Stimulated activated CD4-positive, alpha-beta T cell treated with anti-CD3 and anti-CD28 coated beads, Interleukin-12 subunit alpha, Interleukin-12 subunit beta, amount 100 ng/mL, for 24 hours (primary cell): ENCODE data around the gene LRRC14B.
"Not testable (repeated sequence)": the region's sequence is repeated elsewhere in the genome, so short reads cannot be mapped to it uniquely, and the experiment has no call there.

Source experiments
- DNase-seq, 2 experiments: peaks; one replicate each; pipeline ENCODE4 v3.0.0-alpha.2; 2020; ENCODE audit warnings: low read depth in 2 of 2

Gene LRRC14B

GRCh38 chr5:160173-160510, 31.2 kb upstream of the LRRC14B start:
- DNase-seq: no peak

GRCh38 chr5:160921-161802, 30.1 kb upstream of the LRRC14B start:
- DNase-seq: no peak

- no peak for DNase-seq
Measured at GRCh38 chr5:161803-162110, 29.5 kb upstream of the LRRC14B start.

GRCh38 chr5:162190-162564, 29.1 kb upstream of the LRRC14B start:
- DNase-seq: no peak

- DNase-seq: no peak
Measured at GRCh38 chr5:162565-163337, 28.5 kb upstream of the LRRC14B start.

GRCh38 chr5:163338-163620, 28.0 kb upstream of the LRRC14B start:
- DNase-seq: no peak

- DNase-seq: no peak
Measured at GRCh38 chr5:163841-164240, 27.5 kb upstream of the LRRC14B start.

- DNase-seq: no peak
Measured at GRCh38 chr5:164244-164643, 27.1 kb upstream of the LRRC14B start.

GRCh38 chr5:164783-165182, 26.5 kb upstream of the LRRC14B start:
- DNase-seq: not testable (repeated sequence)

GRCh38 chr5:166441-167372, 24.6 kb upstream of the LRRC14B start:
- DNase-seq: no peak

- DNase-seq: no peak
Measured at GRCh38 chr5:167511-167910, 23.8 kb upstream of the LRRC14B start.

GRCh38 chr5:167982-168660, 23.2 kb upstream of the LRRC14B start:
- no peak for DNase-seq

- no peak for DNase-seq
Measured at GRCh38 chr5:169071-169727, 22.1 kb upstream of the LRRC14B start.

- no peak for DNase-seq
Measured at GRCh38 chr5:169728-170094, 21.6 kb upstream of the LRRC14B start.

GRCh38 chr5:170971-171800, 20.1 kb upstream of the LRRC14B start:
- DNase-seq: no peak

- DNase-seq: no peak
Measured at GRCh38 chr5:171801-172331, 19.4 kb upstream of the LRRC14B start.

- DNase-seq: no peak
Measured at GRCh38 chr5:172421-172820, 18.9 kb upstream of the LRRC14B start.

GRCh38 chr5:172841-173251, 18.4 kb upstream of the LRRC14B start:
- DNase-seq: no peak

- no peak for DNase-seq
Measured at GRCh38 chr5:173392-174290, 17.7 kb upstream of the LRRC14B start.
